HG03045 (cell line): ENCODE data around the gene MYO18A.
"Not testable (repeated sequence)": the region's sequence is repeated elsewhere in the genome, so short reads cannot be mapped to it uniquely, and the experiment has no call there.

Experiments used
- ATAC-seq: cut with Tn5 transposase; IDR thresholded peaks from one replicate; pipeline ENCODE4 v1.9.1; 2021; ENCODE audit warnings: mild to moderate bottlenecking, moderate library complexity; ENCODE audit not compliant: unreplicated experiment

Gene MYO18A

DNA sequence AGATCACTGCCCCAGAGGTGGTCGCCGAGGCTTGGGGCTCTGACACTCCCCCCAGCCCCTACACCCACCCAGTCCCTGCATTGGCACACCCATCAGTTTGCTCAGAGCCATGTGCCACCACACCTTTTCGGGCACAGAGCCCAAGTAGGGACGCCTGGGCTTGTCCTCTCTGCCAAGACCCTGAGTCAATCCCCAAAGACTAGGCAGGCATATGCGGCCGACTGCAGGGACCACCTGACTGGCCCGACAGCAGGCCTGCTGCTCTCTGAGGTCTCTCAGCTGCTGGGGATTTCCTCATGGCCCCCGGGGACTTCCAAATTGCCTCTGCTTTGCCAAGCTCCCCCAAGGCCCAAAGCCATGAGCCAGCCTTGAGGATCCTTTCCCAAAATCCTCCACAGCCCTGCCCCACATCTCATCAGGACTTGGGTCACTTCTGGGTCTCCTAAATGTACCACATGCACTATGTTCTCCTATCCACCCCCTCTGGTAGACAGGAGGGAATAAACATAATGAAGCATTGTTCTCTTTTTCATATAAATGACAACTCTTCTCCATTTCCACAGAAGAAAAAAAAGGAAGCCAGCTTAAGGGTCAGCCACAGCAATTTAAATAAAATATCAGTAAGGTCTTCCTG is 30.6 kb downstream of the MYO18A start:
- ATAC-seq, result no peak

DNA sequence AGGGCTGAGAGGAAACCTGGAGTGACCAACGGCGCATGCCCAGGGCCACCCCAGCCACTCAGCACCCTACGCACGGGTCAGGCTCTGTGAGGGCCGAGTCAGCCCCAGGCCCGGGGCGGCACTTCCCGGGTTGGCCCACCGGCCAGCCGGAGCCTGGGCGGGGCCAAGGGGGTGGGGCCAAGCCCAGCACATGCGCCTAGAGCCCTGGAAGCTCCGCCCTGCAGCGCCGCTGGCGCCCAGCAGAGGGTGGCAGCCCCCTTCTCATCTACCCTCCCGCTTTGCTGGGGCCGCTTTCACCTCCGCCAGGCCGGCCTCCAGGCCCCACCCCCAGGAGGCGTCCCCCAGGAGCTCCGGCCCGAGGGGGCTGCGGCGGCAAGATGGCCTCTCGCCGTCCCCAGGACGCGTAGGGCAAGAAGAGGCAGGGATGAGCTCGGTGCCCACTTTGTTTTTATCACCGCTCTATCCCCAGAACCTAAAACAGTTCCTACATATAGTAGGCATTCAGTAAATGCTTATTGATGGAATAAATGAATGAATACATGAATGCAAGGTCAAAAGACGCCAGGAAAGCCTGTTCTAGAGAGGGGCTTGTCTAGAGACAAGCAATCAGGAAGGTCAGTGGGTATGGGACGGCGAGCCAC is 31.3 kb downstream of the MYO18A start:
- ATAC-seq, result peak; percentile 81

DNA sequence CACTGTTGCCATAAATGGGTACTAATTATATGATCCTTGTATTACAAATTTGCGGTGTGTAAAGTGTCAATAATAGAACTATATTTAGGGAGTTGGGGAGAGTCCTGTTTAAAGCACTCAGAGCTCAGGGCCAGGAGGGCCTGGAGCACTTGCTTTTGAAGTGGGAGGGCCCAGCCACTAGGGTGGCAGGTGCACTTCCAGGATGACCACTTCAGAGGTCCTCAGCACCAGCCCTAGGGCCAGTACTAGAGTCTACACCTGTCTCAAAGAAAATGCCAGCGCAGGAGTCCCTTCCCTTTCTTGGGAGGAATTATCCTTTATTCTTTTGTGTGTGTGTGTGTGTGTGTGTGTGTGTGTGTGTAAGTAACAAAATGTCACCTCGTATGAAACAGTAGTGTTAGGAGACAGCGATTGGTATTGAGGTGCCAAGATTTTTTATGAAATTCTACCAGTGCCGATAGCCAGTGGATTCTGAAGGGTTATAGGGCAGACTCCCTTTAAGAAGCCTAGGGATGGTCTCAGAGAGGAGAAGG is 31.9 kb downstream of the MYO18A start:
- ATAC-seq, result no peak

- no peak for ATAC-seq
These were observed 32.5 kb downstream of the MYO18A start for GRCh38 chr17:29147682-29148081.

DNA sequence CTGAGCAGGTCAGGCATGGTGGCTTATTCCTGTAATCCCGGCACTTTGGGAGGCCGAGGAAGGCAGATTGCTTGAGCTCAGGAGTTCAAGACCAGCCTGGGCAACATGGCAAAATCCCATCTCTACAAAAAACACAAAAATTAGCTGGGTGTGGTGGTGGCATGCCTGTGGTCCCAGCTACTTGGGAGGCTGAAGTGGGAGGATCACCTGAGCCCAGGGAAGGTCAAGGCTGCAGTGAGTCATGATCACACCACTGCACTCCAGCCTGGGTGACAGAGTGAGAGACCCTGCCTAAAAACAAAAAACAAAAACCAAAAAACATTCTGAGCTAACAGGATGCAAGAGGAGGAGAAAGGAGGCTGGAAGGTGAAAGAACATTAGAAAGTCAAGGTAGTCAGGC is 33.0 kb downstream of the MYO18A start:
- not testable (repeated sequence) for ATAC-seq

GRCh38 chr17:29146369-29146972 is 33.7 kb downstream of the MYO18A start:
- no peak for ATAC-seq

- peak; percentile 33 for ATAC-seq
These were observed 34.7 kb downstream of the MYO18A start for GRCh38 chr17:29145289-29146073.

DNA sequence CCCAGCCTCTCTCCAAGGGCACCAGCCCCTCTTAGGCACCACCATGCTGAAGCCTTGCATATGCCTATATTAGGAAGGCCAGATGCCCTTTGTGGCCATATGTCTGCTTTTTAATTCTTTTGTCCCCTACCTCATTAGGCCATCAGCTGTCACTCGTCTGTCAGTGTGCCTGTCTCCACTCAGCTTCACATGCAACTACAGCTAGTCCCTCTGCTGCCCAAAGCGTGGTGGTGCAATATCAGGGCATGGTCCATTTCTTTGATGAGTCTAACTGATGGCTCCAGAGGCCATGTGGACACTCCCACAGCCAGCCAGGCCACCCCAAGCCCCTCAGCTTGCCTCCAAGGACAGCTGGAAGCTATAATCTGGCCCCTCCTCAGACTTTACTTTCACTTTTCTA is 36.3 kb downstream of the MYO18A start:
- ATAC-seq, result no peak

- ATAC-seq, result no peak
These were observed 38.7 kb downstream of the MYO18A start for GRCh38 chr17:29141514-29141876.

DNA sequence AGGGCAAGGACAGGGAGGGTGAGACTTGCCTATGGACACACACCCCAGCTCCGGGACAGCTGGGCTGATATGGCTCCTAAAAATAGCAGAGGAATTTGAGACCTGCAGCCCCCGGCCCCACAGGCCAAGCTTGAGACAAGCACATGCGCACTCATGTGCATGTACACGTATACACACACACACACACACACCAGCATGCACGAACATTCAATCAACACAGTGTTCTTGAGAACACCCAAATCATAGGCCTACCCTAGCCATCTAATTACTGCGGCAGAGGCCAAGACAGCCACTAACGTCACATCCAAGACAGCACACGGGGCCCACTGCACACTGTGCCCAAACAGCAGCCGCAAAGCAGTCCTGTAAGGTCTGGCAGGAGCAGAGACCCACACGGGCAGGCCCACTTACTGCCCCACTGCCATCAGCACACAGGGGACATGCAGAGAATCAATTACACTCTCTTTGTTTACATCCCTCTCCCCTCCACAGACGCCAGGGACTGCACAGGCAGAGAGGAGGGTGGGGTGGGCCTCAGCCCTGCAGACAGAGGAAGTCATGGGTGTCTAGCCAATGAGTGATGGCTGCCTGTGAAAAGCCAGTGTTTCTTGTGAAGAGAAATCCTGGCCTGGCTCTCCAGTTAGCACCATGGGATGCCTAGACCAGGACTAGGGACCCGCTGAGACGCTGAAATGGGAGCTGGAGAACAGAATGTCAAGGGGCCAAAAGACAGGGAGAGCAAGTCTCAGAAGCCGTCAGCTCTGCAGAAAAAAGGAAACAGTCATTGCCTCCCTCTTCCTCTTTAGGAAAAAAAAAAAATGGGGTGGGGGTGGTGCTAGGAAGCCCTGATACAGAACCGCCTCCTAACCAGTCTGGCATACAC is 39.3 kb downstream of the MYO18A start:
- no peak for ATAC-seq

GRCh38 chr17:29140051-29140621 is 40.1 kb downstream of the MYO18A start:
- no peak for ATAC-seq

- peak; percentile 42 for ATAC-seq
These were observed 41.1 kb downstream of the MYO18A start for GRCh38 chr17:29138971-29139691.

GRCh38 chr17:29138184-29138955 is 41.8 kb downstream of the MYO18A start:
- ATAC-seq, result peak; percentile 35

DNA sequence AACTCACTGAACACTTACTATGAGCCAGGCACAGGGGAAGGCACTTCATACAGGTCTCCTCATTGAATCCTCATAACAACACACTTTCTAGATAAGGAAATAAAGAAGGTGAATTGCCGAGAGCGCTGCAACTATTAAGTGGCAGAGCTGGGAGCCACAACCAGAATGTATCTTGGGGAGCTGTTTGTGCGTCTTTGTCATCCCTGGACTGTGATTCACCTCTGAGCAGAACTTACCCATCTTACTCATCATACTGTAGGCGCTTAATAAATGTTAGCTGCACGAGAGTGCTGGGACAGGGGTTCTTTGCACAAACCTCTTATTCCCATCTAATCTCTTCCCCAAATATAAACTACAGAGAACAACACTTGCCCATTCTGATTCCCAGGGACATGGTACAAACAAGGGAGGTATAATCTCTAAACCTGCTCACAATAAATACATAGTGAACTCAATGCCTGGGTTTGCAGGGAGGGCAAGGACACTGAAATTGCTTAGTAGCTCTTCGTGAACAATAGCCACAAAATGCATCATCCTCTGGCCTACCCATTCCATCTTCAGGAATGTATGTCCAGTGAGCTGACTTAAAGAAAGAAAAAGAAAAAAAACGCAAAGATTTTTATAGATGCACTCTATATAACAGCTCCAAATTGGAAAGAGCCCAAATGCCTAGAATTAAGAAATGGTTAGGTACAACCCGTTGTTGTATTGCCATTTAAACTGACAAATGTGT is 43.0 kb downstream of the MYO18A start:
- no peak for ATAC-seq

DNA sequence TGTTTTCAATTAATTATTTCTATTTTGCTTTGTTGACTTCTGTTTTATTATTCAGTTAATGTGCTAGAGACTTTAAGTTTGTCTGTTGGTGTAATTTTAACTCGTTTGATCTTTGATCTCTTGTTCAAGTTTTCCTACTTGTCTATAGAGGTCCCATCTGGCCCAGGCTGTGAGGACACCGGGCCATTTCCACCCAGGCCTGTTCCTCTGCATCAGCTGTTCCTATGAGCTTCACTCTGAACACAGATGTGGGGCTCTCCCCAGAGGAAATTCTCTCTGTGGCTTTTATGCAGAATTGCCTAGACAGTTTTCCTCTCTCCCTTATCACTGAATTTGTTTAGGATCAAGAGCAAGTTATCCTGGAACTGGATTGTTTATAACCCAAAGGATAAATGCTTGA is 44.7 kb downstream of the MYO18A start:
- ATAC-seq, result no peak

DNA sequence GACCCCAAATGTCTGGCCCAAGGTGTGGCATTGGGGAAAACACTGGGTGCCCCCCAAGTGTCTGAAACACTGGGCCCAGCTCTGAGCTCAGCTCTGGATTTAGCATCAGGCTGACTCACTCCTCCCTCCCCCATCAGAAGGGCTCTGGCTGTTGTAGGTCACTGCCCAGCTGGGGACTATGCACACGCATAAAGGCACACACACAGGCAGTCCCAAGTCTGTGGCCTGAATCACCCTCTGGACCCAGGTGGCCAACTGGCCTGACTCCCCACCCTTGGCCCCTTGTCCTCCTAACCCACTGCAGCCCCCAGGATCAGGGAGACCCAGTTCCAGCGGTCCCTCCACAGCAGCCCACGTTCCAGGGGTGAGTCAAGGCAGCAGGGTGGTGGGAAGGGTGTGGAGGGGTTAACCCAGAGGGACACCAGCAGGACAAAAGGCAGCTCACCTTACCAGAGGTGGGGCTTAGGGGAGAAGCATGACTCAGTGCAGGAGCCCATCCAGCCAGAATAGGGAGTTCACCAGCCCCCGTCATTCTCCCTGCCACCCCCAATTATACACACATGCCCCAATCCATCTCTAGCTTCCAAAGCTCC is 47.0 kb downstream of the MYO18A start:
- no peak for ATAC-seq

- ATAC-seq, result no peak
These were observed 48.1 kb downstream of the MYO18A start for GRCh38 chr17:29131814-29132682.
